Measurements from ENCODE around the gene LGALS9B.
"Not testable (repeated sequence)": the region's sequence is repeated elsewhere in the genome, so short reads cannot be mapped to it uniquely, and the experiment has no call there.

GRCh38 chr17:20492099-20492498 lies 24.8 kb upstream of the LGALS9B start:
- not testable (repeated sequence) for TF ChIP-seq JUN (IDR thresholded peaks at IDR 0.05; ENCODE audit: low read depth, low read length); CTCF (IDR thresholded peaks at IDR 0.05; ENCODE audit: control extremely low read depth in 1 of 3, insufficient read depth in 1 of 3, low read depth in 1 of 3, low read length in 3 of 3); BCL11A (IDR thresholded peaks at IDR 0.05; ENCODE audit: low read depth in 2 of 2, low read length in 2 of 2); SIRT6 (IDR thresholded peaks at IDR 0.05; ENCODE audit: low read length); GABPA (IDR thresholded peaks at IDR 0.05; ENCODE audit: borderline replicate concordance, insufficient read depth, low read length); TCF12 (IDR thresholded peaks at IDR 0.05; ENCODE audit: low read depth, low read length); RFX5 (IDR thresholded peaks at IDR 0.05; ENCODE audit: borderline replicate concordance, low read depth, low read length); CHD1 (IDR thresholded peaks at IDR 0.05; ENCODE audit: low read depth, low read length); POLR2A (IDR thresholded peaks at IDR 0.05; ENCODE audit: control extremely low read depth in 1 of 2, low read depth in 2 of 2, low read length in 2 of 2); SIX5 (IDR thresholded peaks at IDR 0.05; ENCODE audit: low read depth, low read length); EZH2 (IDR thresholded peaks at IDR 0.05; ENCODE audit: low read depth, low read length, severe bottlenecking); GTF2F1 (IDR thresholded peaks at IDR 0.05; ENCODE audit: borderline replicate concordance, low read depth, low read length)
